ENCODE results near the gene KCNMA1.

Gene KCNMA1

DNA sequence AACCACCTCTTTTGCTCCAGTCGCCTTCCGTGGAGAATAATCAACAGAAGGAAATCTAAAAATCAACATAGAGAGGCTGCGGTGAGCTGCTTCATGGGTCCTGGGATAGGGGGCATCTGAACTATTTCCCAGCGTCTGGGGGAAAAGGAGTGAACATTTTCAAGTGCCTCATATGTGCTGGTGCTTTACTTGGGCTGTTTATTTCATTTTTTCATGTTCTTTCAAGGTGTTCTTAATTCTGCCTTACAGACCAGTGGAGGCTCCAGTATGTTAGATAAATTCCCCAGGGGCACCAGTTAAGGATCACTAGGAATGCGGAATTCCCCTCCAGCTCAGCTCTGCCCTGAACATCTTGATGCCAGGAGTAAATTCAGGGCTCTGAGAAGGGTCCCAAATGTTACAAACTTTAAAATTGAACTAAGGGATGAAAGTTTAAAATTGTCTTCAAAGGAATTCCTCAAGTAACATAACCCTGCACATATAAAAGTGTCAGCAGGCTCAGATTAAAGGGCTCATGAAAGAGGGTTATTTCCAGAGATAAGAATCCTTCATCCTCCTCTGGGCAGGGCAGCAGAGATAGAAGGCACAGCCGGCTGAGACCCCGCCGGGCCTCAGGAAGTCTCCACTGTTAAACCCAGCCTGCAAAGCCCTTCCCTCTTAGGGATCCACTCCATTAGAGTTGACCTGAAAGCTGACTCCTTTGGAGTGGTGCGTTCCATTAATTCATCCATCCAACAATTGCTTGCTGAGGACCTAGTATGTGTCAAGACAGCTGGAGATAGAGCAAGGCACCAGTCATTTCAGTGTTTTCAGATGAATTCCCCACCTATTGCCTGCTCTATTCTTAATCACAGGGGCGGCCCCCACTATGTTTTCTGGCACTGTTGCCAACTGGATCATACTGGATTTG, 345.8 kb downstream of the KCNMA1 start:
- no peak for DNase-seq

- DNase-seq, result peak in 3 of 4 experiments; percentile 13 to 31 (median 14)
Measured at GRCh38 chr10:77290528-77291155, 347.0 kb downstream of the KCNMA1 start.

DNA sequence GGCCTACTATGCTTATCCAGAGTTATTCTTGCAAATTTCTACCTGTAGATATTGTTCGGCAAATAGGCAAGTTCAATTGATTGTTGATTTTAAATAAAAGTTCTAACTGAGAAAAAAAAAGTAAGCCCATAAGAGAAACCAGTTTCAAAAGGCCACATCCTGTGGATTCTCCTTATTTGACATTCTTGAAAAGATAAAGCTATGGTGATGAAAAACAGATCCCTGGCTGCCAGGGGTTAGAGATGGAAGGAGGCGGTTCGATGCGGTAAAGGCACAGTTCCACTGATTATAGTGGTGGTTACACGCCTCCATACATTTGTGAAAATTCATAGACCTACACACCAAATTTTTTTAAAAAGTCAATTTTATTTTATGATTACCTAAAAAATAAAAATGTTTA, 347.8 kb downstream of the KCNMA1 start:
- DNase-seq, result no peak

DNA sequence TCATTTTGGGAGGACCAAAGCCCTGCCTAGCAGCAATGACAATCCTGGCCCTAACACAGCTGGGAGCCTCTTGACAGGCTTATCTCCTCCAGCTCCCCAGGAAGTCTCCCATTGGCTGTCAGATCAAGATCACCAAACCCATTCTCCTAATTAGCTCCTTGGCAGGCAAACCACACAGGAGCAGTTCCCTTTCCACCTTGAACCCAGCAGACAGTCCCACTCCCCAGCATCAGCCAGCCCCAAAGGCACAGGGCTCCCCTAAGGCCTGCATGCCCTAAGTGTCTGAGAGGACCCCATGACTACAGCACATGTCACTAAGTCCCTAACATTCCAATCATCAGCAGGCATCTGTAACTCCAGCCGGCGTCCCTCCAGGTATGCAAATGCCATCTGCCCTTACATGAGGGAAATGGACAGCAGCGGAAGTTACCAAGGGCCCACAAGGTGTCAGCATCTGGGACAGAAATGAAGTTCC, 348.5 kb downstream of the KCNMA1 start:
- no peak for DNase-seq

DNA sequence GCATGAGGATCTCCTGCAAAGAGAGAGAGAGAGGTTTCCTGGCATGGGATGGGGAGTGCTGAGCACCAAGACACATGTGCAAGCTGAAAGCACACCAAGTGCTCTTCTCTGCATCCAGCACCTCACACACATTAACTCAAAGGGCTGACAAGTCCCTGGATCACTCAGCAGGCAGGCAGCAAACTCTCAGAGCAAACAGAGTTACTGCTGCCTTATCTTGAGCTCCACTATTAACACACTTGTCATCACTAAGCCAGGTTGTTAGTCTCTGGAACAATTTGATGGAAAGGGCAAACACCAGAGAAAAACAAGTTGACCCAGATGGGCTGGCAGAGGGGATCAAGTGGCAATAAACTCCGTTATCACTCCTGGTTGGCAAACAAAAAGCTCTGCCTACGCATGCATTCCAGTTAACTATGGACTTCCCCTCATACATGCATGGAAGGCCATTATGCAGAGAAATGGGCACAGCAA, 349.9 kb downstream of the KCNMA1 start:
- DNase-seq, result no peak

DNA sequence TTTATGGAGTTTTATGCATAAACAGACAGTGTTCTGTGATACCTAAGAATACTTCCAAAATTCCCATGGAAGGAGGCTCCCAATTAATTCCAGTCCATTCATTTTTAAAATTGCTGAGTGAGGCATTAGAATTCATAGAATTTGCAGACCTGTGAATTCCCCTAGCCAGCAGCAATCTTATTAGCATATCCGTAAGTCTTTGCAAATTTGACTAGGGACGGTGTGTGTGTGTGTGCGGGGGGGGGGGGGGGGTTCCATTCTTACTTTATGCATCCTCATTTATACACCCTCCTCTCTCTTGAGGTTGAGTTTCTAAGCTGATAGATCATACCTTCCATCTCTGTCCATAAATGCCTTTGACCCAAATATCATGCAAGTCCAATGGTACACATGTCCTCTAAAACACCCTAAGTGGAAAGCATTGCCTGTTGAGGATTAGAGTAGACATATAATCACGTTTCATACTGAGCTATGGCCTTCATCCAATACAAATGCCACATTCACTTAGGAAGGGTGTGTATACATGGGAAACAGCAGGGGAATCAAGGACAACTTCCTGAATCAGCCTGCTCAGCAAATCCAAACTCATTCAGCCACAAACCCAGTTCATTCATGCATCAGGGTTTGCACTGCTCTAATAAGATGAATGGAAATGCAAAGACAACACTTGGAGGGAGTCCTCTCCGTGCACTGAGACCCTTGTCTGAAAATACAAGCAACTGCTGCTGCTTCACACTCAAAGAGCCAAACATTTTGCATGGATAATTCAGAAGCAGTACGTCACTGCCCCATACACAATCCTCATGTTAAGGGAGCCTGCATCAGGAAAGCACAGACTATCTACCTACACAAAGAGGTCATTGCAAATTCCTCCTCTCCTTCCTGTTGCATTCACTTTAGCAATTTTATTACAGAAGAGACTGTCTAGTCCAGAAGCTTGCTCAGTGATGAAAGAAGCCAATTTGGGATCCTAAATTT, 350.8 kb downstream of the KCNMA1 start:
- no peak for DNase-seq

DNA sequence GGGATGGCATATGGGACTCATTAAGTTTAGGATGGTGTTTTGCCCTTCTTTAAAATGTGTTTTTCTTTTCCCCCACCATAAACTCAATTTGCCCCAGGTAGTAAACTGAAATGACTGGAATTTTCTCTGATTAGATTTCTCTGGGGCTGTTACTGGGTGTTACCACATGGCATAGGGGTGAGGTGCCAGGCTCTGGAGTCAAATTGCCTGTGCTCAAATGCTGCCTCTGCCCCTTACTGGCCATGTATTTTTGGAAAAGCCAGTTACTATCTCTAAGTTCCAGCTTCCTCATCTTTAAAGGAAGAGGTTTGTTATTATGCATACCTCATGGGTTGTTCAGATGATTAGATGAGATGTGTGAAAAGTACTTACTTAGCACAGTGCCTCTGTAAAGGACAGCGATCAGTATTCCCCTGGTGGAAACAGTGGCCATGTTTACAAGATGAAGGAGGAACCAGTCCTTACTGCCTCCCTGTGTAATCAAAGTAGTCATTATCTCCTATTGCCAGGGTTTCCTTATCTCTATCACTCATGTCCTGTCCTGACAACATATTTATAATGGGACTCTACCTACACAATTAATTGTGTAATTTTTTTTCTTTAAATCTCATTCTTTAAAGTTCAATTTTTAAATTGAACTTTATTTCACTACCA, 352.0 kb downstream of the KCNMA1 start:
- no peak for DNase-seq

DNA sequence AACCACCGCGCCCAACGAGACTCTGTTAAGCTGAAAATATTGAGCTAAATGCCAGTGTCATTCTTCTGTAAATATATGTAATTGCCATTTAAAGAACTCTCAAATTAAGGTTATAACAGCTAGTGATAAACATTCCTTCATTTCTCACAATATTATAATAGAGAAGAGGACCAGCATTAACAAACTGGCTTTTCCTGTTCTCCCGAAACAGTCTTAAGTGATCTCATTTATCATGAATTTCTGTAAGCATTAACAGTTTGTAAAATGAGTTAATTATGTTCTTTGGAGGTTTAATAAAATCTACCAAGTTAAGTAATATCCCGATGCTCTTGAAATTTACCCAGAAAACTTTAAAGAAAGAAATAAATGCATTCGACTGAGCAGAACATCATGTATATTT, 352.8 kb downstream of the KCNMA1 start:
- DNase-seq, result no peak

- DNase-seq, result no peak
Measured at GRCh38 chr10:77283326-77283725, 354.3 kb downstream of the KCNMA1 start.

- no peak for DNase-seq
Measured at GRCh38 chr10:77282163-77282562, 355.4 kb downstream of the KCNMA1 start.

GRCh38 chr10:77281719-77282118, 355.9 kb downstream of the KCNMA1 start:
- no peak for DNase-seq

GRCh38 chr10:77279207-77279606, 358.4 kb downstream of the KCNMA1 start:
- no peak for DNase-seq

DNA sequence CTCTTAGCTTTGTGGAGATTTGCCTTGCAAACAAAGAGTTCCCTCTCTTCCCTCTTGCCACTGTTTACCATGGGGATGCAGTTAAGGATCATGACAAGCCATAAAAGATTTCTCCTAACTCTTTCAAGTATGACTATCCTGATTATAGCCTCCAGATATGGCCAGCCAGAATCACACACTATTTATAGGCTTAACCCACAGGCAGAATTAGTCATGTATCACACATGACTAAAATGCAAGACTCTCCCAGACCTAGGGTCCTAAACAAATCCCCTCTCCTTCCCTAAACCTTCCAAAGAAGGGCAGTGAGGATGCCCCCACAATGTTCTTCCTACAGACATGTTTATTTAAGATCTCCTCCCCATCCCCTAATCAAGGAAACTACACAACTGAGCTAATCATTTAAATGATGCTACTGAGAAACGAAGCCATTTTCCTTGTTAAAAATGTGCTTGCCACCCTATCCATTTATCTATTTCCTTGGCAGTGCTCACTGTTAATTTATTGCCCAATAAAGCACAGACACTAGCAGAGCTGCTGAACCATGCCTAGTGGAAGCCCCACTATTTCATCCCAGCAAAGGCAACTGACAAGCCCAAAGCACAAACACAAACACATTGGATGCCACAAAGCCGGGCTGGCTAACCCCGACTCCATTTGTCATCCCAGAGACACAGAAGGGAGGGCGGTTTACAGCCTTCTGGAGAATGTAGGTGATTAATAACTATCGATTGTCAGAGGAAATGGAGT, 363.4 kb downstream of the KCNMA1 start:
- DNase-seq, result no peak

GRCh38 chr10:77269163-77269562, 368.4 kb downstream of the KCNMA1 start:
- no peak for DNase-seq

DNA sequence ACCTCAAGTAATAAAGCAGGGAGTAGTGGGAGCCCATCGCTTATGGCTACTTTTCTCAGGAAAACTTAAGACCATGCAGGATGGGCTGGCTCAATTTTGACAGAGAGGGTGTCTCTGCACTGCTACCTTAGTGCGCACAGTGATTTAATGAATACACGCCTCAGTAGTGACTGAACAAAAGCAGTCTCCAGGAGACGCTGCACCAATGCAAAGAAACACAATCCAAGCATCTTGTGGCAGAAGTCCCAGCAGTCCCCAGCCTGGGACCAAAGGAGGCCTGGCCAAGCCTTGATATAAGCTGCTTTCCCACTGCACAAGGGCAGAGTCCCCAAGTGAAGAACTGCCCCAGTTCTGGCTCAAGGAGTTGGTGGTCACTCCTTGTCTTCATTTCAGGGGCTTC, 368.9 kb downstream of the KCNMA1 start:
- DNase-seq, result no peak

DNA sequence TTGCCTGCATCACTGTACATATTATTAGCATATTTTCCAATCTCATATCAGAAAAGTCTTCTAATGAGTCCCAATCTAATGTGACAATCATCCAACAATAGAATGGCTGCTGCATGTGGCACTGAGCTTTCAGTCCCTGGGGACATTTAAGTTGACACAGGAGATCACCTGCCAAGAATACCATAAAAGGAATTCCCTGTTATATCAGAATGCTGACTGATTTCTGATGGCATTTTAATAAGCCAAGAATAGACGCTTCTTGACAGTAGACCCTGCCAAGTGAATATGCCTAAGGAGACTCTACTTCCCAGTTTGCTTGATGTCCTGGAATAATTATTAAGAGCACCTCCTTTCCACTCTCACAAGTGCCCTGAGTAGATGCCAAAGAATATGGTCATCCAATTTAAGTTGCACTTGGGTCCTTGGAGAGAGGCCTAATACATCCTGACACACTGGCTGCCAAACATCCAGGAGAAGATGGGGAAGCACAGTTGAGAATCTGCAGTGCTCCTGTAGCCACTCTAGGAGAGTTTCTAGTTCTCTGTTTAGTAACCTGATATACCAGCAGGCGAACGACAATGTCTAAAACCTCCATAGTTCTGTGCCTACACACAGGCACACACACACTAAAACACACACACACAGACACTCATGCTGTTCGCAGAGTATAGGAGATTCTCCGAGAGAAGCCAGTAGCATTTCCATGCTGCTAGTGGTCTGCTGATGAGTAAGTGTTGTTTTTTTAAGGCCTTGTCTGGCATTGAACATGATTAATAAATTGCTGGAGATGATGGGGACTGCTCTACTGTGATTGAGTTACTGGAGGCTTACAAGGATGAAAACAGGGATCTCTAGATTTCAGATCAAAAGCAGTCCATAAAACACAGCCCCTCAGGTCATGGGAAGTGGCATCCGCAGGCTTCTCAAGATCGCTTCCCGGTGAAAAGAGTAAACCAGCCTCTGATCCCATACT, 369.6 kb downstream of the KCNMA1 start:
- no peak for DNase-seq

GRCh38 chr10:77266242-77266641, 371.4 kb downstream of the KCNMA1 start:
- DNase-seq, result no peak

GRCh38 chr10:77264527-77264926, 373.1 kb downstream of the KCNMA1 start:
- DNase-seq, result no peak

GRCh38 chr10:77264107-77264506, 373.5 kb downstream of the KCNMA1 start:
- no peak for DNase-seq

DNA sequence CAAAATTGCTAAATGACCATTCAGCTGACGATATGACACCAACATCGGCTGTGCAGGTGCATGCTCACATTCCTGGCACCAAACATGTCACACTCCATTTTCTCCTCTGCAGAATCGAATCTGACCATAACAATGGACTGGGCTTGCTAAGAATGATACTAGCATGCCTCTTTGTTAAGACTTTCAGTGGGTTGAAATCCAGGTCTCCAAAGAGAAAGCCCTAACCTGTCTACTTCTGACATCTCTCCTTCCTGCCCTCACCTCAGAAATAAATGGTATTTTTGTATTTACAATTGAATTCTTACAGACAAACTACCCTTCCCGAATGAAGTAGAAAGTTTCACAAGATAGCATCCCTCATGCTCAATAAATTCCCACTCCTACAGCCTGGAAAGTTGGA, 373.9 kb downstream of the KCNMA1 start:
- DNase-seq, result no peak

Data from suppressor macrophage (primary cell).